OCI-LY7 (cell line): ENCODE results near the gene ROR2.

Experiments
- EZH2phosphoT487 ChIP-seq: fragments of 200-600 bp; sonication (generic); IDR thresholded peaks from 2 replicates; pipeline ENCODE4 v1.6.1; 2018; ENCODE audit warnings: low read depth, borderline replicate concordance, mild to moderate bottlenecking, mixed run types, antibody characterized with exemption, low read length, moderate library complexity, mixed read lengths
- TF ChIP-seq, protein P1 (sequence below): fragments of 200-600 bp; sonication (generic); conservative IDR thresholded peaks from 2 replicates; pipeline ENCODE4 v1.5.1; 2014; ENCODE audit warnings: mild to moderate bottlenecking, antibody characterized with exemption, low read length, moderate library complexity, mixed read lengths

DNA sequence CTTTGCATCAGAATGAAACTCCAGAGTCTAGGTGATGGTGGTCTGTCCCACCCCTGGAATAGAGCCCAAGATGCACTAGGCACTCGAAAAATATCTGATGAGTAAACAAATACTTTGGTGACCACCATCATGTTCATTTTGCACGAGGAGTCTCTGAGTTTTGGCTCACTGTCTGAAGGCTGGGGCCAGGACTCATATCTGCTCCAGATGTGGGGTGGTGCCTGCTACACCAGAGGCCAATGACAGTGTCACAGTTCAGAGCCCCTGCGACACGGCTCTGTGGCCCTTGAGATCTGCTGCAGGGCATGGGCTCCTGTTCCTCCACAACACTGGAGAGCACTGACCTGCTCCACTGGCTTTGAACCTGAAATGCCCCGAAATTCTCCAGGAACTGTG is 164.6 kb downstream of the ROR2 start:
- TF ChIP-seq, protein P1, sequence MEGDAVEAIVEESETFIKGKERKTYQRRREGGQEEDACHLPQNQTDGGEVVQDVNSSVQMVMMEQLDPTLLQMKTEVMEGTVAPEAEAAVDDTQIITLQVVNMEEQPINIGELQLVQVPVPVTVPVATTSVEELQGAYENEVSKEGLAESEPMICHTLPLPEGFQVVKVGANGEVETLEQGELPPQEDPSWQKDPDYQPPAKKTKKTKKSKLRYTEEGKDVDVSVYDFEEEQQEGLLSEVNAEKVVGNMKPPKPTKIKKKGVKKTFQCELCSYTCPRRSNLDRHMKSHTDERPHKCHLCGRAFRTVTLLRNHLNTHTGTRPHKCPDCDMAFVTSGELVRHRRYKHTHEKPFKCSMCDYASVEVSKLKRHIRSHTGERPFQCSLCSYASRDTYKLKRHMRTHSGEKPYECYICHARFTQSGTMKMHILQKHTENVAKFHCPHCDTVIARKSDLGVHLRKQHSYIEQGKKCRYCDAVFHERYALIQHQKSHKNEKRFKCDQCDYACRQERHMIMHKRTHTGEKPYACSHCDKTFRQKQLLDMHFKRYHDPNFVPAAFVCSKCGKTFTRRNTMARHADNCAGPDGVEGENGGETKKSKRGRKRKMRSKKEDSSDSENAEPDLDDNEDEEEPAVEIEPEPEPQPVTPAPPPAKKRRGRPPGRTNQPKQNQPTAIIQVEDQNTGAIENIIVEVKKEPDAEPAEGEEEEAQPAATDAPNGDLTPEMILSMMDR = no peak
- no peak for TF ChIP-seq EZH2phosphoT487
